ENCODE results near the gene PDCD1LG2. TPM values are rescaled to one million over a fixed set of nuclear protein-coding genes. Genes with fewer than 3 reads are reported as not detected.

PDCD1LG2 gene
- polyA plus RNA-seq, 1 of the 3 experiments (the other 2 are of a cell fraction), result 11.1 TPM

DNA sequence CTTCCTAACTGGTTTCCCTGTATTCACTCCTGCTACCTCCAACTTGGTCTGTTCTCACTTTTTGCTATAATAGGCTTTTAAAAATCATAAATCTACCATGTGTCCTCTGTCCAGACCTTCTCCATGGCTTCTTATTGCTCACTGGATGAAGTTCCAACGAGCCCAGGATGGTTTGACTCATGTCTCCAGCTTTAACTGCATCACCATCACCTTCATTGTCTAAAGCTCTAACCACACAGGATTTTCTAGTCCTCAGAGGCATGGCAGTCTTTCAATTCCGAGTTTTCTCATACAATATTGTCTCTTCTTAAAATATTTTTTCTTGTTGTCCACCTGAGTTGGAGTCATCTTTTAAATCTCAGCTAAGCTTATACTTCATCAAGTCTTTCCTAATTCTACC lies 49.3 kb downstream of the PDCD1LG2 start:
- TF ChIP-seq RCOR1 (IDR thresholded peaks at IDR 0.05; ENCODE audit: low read length) (no peak), FOXJ3 (CRISPR knock-in tag; IDR thresholded peaks at IDR 0.05) (no peak), RXRA (IDR thresholded peaks at IDR 0.05; ENCODE audit: borderline replicate concordance, low read depth) (no peak), CHD2 (IDR thresholded peaks at IDR 0.05; ENCODE audit: low read length, partially characterized antibody) (no peak), MEF2A (IDR thresholded peaks at IDR 0.05; ENCODE audit: borderline replicate concordance, low read depth) (no peak), YY1 (IDR thresholded peaks at IDR 0.05; ENCODE audit: low read depth) (no peak), MXI1 (IDR thresholded peaks at IDR 0.05; ENCODE audit: low read depth, low read length) (no peak), FOSL2 (IDR thresholded peaks at IDR 0.05; ENCODE audit: borderline replicate concordance, low read depth) (no peak), SMC3 (IDR thresholded peaks at IDR 0.05; ENCODE audit: low read depth, low read length) (no peak), JUND (IDR thresholded peaks at IDR 0.05) (no peak), EP300 (IDR thresholded peaks at IDR 0.05; ENCODE audit: borderline replicate concordance in 1 of 2, low read depth in 1 of 2, low read length in 1 of 2) (no peak), TCF12 (IDR thresholded peaks at IDR 0.05) (no peak)
- TF ChIP-seq, protein P1, sequence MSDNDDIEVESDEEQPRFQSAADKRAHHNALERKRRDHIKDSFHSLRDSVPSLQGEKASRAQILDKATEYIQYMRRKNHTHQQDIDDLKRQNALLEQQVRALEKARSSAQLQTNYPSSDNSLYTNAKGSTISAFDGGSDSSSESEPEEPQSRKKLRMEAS (IDR thresholded peaks at IDR 0.05; ENCODE audit: low read depth), result no peak
- TF ChIP-seq, protein P2, sequence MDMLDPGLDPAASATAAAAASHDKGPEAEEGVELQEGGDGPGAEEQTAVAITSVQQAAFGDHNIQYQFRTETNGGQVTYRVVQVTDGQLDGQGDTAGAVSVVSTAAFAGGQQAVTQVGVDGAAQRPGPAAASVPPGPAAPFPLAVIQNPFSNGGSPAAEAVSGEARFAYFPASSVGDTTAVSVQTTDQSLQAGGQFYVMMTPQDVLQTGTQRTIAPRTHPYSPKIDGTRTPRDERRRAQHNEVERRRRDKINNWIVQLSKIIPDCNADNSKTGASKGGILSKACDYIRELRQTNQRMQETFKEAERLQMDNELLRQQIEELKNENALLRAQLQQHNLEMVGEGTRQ (IDR thresholded peaks at IDR 0.05; ENCODE audit: borderline replicate concordance, low read depth, low read length), result no peak
- TF ChIP-seq, protein P3, sequence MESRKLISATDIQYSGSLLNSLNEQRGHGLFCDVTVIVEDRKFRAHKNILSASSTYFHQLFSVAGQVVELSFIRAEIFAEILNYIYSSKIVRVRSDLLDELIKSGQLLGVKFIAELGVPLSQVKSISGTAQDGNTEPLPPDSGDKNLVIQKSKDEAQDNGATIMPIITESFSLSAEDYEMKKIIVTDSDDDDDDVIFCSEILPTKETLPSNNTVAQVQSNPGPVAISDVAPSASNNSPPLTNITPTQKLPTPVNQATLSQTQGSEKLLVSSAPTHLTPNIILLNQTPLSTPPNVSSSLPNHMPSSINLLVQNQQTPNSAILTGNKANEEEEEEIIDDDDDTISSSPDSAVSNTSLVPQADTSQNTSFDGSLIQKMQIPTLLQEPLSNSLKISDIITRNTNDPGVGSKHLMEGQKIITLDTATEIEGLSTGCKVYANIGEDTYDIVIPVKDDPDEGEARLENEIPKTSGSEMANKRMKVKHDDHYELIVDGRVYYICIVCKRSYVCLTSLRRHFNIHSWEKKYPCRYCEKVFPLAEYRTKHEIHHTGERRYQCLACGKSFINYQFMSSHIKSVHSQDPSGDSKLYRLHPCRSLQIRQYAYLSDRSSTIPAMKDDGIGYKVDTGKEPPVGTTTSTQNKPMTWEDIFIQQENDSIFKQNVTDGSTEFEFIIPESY (IDR thresholded peaks at IDR 0.05; ENCODE audit: borderline replicate concordance, low read depth), result no peak
- TF ChIP-seq, protein P4, sequence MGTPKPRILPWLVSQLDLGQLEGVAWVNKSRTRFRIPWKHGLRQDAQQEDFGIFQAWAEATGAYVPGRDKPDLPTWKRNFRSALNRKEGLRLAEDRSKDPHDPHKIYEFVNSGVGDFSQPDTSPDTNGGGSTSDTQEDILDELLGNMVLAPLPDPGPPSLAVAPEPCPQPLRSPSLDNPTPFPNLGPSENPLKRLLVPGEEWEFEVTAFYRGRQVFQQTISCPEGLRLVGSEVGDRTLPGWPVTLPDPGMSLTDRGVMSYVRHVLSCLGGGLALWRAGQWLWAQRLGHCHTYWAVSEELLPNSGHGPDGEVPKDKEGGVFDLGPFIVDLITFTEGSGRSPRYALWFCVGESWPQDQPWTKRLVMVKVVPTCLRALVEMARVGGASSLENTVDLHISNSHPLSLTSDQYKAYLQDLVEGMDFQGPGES (IDR thresholded peaks at IDR 0.05; ENCODE audit: low read depth, low read length), result no peak
- H3K4me3 ChIP-seq (ENCODE audit: low read depth in 2 of 2, low read length in 1 of 2), result no peak overlapping the region
- peaks cover 5 to 22% of the 10 kb centered on the region in 2 experiments for H3K36me3 ChIP-seq (replicated peaks in 1 of 2; ENCODE audit: control insufficient read depth in 1 of 2, insufficient read depth in 2 of 2, low read length in 1 of 2)
- no peaks in the 10 kb centered on the region for H3K79me2 ChIP-seq (ENCODE audit: insufficient read depth)
- 52% methylated on average over 2 of the region's 2 CpGs for WGBS (ENCODE audit: low lambda C conversion rate)
- no peaks in the 10 kb centered on the region for H4K20me1 ChIP-seq (ENCODE audit: insufficient read depth)
- H3K27ac ChIP-seq (ENCODE audit: low read depth in 2 of 2, low read length in 1 of 2), result no peak overlapping the region
- H3K9me3 ChIP-seq, result no peaks in the 10 kb centered on the region
- H3F3A ChIP-seq (replicated peaks; ENCODE audit: insufficient read depth), result peaks cover 6% of the 10 kb centered on the region
- no peaks in the 10 kb centered on the region for H3K9me2 ChIP-seq
- no peak overlapping the region for H3K9ac ChIP-seq
- no peak for DNase-seq
- CTCF ChIA-PET, result interaction anchor here (0.9 to 1.3 kb wide), 4 partner anchors 11 to 373 kb away, joined by 3 to 4 read pairs (median 4); no protein-coding TSS in a partner anchor
- 0 out of 4 replicates have a peak, but pooled peaks cover 0 to 6% of the 10 kb centered on the region in 2 experiments for H3K4me1 ChIP-seq (ENCODE audit: control insufficient read depth in 1 of 2, insufficient read depth in 2 of 2, low read depth in 1 of 2, low read length in 1 of 2)
- no peaks in the 10 kb centered on the region for H3K27me3 ChIP-seq (ENCODE audit: insufficient read depth)
- no peak overlapping the region for H2AFZ ChIP-seq (ENCODE audit: low read depth)
- POLR2A ChIA-PET, result no interaction called here
- H3K4me2 ChIP-seq, result no peak overlapping the region

Measured in SK-N-SH (cell line).